GM21825 (cell line): Measurements from ENCODE around the gene HOXA13.

Experiments used
- ATAC-seq: cut with Tn5 transposase; IDR thresholded peaks from one replicate; pipeline ENCODE4 v1.9.1; 2021; ENCODE audit warnings: mild to moderate bottlenecking, moderate library complexity; ENCODE audit not compliant: unreplicated experiment

The HOXA13 gene

DNA sequence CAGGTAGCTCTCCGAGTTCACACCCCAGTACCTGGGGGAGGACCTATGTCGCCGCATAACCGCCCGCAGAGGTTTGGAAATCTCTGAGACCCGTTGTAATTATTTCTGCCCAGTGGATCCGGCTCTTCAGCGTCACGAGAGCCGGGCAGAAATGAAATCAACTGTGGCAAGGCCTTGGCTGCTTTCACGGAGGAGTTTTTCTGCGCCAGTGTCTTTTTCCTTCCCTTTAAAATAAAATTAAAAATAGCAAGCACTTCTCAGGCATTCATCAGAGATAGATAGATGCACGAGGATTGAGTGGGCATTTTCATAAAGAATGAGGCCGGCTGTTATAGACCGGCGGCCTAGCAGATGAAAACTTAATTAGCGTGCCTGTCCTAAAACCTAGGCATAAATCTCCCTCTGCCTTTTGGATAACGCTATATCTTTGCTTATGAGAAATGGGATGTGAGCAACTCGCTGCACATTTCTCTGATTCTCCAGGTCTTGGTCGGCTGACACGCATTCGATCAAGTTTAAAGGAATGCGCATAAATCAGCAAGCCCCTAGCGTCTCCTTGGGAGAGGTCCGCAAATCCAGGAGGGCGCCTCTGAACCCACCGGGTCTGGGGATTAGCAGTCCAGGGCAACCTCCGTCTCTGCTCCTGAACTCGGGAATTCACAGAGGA, 6.4 kb downstream of the HOXA13 start:
- ATAC-seq, result no peak

DNA sequence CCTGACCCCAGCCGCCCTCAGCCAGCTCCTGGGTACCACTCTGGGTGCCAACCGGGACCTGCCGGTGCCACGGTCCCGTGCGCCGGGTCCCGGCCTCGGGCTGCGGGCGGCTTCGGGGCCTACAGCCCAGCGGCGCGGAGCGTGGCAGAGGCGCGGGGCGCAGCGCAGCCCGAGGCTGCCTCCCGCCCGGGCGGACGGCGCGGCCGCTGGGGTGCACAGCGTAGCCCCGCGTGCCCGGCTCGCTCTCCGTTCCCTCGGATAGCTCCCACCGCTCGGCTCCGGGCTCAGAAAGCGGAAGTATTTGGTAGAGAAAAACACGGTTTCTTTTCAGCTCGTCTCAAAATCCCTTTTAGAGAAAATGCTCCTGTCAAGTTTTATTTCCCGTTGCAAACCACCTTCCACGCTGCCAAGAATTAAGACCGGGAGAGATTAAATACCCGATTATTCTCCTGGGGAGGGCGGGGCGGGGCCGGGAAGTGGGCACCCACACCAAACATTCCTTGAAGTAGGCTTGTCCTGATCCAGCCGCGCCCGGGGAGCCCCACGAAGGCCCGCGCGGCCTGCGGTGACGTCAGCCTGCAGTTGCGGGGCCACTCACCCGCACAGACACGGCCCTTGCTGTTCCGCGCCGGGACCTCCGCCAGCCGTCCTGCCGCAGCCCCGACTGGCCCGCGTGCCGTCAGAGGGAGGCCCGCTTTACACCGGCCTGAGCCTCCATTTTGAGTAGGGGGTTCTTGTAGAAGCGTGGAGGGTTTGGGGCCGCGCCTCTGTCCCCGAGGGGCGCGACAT, 7.2 kb downstream of the HOXA13 start:
- no peak for ATAC-seq

GRCh38 chr7:27191833-27192545, 7.9 kb downstream of the HOXA13 start:
- no peak for ATAC-seq

DNA sequence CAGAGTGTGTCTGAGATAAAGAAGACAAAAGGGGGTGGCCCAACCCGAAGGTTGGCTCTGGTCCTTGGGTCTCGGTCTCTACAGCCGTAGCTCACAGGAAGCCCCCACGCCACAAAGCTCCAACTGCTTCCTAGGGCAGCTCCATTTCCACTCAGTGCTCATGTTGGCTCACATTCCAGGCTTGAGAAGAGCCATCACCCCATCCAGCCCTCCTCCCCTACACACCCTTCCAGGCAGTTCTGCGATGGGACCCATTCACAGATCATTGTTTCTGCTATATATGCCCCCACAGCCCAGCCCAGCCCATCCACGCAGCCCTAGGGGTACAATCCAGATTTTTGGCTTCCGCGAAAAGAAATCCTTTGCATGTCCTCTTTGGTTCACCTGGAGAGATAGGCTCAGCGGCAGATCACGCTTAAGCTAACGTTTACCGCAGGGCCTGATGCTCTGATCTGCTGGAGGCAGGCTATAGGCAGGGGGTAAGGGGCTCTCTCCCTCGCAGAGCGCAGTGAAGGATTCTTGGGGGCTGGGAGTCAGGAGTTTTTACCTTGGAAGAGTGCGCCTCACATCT, 8.6 kb downstream of the HOXA13 start:
- ATAC-seq, result no peak

DNA sequence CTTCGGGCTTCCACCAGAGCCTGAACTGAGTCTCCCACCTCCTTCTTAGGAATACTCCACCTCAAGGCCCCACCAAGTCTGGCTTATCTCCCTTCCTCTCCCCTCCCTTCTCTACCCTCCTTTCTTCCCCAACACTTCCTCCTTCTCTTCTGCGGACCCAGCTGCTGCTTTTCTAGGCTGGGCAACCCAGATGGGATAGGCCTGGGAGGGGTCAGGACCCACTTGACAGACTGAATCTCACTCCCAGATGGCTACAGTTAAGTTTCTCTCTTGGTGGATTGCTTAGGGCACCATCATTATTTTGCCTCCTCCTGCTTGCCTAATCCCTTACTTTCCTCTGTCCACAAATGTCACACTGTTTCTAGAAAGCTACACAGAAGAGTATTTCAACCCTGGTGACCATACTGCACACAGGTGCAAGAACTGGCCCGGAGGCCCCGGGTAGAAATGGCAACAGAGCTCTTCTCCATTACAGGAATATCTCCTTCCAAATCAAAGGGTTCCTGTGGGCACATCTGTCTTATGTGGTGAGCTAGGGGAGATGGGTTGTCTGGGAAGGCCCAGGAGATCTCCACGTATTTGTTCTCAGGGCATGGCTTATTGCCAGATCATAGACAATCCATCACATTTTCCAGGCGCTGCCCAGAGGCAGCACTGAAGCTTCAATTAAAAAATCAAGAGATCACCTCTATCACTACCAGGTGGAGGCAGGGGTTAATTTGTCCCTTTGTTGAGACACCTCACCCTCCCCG, 9.7 kb downstream of the HOXA13 start:
- ATAC-seq, result no peak

DNA sequence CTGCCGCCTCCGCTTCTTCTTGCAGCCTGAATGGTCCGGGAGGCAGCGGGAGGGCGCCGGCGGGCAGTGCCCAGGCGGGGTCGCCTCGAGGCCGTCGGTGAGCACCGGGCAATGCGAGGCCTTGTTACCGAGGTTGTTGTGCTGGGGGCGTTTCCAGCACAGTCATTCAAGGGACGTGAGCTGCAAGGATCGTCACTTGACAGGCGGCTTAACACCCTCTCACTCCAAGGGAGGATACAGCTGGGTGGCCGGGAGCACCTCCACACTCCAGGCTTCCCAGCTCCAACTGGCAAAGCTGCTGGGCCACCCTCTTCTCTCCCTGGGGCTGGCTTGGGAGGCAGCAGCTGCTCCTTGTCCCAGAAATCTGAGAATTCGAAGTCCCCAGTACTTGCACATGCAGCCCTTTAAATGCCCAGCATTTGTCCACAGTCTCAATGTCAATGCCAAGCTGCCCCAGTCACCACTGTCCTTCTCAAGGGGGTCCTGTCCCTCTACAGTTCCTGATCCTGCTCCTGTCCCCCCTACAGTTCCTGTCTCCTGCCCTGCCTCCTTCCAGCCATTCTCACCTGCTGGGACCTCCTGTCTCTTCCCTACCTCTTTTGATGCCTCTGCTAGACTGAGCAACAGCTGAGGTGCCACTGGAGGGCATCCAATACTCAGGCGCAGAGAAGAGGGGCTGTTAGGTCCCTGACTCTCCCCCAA, 10.4 kb downstream of the HOXA13 start:
- no peak for ATAC-seq

DNA sequence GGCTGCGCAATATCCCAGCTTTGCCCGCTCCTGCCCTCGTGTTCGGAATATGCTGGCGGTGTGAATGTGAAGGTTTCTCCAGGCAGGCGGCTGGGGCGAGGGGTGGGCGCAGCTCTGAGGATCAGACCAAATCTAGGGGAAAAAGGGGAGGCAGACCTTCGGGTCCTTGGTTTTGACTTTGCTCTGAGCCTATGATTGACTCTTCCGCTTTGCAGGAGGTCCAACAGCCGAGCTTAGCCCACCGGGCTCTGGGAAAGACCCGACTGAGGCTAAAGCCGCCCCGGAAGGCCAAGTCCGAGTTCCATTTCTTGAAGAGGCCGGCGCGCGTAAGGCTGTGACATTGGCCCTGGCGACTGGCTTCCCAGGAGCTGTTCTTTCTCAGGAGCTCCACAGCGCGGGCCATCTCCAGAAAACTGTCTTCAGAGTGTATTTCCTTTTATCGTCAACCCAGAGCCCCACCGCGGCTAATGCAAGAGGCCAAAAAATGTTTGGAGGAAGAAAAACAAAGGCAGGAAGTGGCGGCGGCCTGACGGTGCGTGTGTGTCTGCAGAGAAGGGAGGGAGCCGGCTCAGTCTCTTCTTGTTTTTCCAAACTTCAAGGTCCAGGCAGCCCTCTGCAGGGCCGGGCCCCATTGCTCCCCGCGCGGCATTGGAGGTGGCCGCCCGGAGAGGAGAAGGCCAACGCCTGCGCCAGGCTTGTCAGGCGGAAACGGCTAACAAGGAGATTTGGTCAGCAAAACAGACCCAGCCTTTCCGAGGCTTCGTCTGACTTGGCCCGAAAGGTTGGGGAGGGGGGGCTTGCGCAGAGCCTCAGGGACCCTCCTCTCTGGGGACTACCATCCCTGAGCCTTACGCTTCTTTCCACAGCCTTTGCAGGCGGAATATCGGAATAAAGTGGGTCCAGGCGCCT, 11.3 kb downstream of the HOXA13 start:
- ATAC-seq, result no peak

GRCh38 chr7:27187475-27188385, 12.2 kb downstream of the HOXA13 start:
- ATAC-seq, result no peak

- no peak for ATAC-seq
Observed at GRCh38 chr7:27186668-27187474, 13.0 kb downstream of the HOXA13 start.

DNA sequence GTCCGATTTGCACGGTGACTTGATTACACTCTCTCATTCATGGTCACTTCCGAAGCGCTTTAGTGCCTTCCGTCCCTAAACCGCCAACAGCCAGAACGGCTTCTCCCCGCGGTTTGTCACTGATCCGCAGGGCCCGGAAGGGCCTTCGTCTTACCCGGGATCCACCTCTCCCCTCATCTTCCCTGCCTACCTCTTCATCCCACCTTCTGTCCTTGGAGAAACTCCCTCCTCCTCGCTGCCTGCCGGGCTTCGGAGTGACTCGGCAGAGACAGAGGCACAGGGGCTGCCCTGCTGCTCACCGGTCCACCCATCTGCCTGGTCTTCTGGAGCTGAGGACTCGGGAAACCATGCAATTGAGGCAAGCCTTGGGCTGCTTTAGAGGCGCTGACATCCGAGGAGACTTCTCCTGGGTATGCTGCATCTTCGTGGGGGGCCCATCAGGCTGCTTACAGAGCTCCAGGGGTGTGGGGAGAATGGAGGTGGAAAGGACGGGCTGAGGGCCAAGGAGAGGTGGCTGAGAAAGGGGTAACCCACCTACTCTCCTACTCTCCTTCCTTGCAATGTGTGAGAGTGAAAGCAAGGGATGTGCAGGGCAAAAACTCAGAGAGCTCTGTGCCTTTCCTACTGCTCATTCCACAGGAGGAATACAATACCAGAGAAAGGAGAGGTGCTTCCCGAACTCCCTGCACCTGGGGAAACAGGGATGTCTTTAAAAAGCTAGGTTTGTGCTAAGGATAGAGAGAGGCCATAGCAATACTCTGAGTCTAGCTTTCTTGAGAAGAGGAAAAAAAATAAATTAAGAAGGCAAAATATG, 13.8 kb downstream of the HOXA13 start:
- no peak for ATAC-seq

- ATAC-seq, result no peak
Observed at GRCh38 chr7:27185013-27185853, 14.7 kb downstream of the HOXA13 start, which contains the start of gene HOXA11. TSS of gene HOXA11 (minus strand) at chr7:27185232. CDS start at chr7:27185144, 88 bp downstream.

- no peak for ATAC-seq
Observed at GRCh38 chr7:27184337-27185012, 15.4 kb downstream of the HOXA13 start.

- no peak for ATAC-seq
Observed at GRCh38 chr7:27183682-27184336, 16.1 kb downstream of the HOXA13 start.
